Sigmoid colon (tissue), 7 donors: Measurements from ENCODE around the gene GNPAT. TPM values are rescaled to one million over a fixed set of nuclear protein-coding genes. Genes with fewer than 3 reads are reported as not detected.

Experiments
- DNase-seq: peaks from one replicate; pipeline ENCODE4 v3.0.0-alpha.2; 2019
- H3K27ac ChIP-seq, 4 donors: fragments of 200-600 bp; sonication (generic); one replicate each; pipeline ENCODE4 v1.5.1; 2016 to 2019; ENCODE audit warnings: mild to moderate bottlenecking in 1 of 4
- H3K27me3 ChIP-seq, 3 donors: fragments of 200-600 bp; sonication (generic); one replicate each; pipeline ENCODE4 v1.5.1; 2019; ENCODE audit warnings: mild to moderate bottlenecking in 1 of 3
- H3K36me3 ChIP-seq, 4 donors: fragments of 200-600 bp; sonication (generic); one replicate each; pipeline ENCODE4 v1.5.1; 2016 to 2019
- H3K4me1 ChIP-seq, 4 donors: fragments of 200-600 bp; sonication (generic); one replicate each; pipeline ENCODE4 v1.5.1; 2017 to 2019
- H3K4me3 ChIP-seq, 4 donors: fragments of 200-600 bp; sonication (generic); one replicate each; pipeline ENCODE4 v1.5.1; 2017 to 2019; ENCODE audit warnings: mild to moderate bottlenecking in 2 of 4, moderate library complexity in 1 of 4
- H3K9me3 ChIP-seq, 4 donors: fragments of 200-600 bp in 3 of 4; sonication (generic) in 3 of 4; one replicate each; pipeline versions ENCODE4 v1.5.1 to v1.6.1; 2013 to 2019
- CTCF ChIP-seq, 4 experiments: fragments of 450-650 bp in 3 of 4; fragments of 200-600 bp in 1 of 4; IDR thresholded peaks; one replicate each; pipeline ENCODE4 v1.5.1; 2016 to 2019; ENCODE audit warnings: antibody characterized with exemption in 4 of 4, mild to moderate bottlenecking in 3 of 4, moderate library complexity in 2 of 4
- EP300 ChIP-seq, 4 donors: sonication (generic); formaldehyde crosslinking; IDR thresholded peaks; one replicate each; pipeline ENCODE4 v1.6.1; 2017; ENCODE audit warnings: antibody characterized with exemption in 4 of 4
- POLR2A ChIP-seq, 2 donors: fragments of 450-650 bp; IDR thresholded peaks; one replicate each; pipeline ENCODE4 v1.6.1; 2016; ENCODE audit warnings: antibody characterized with exemption in 2 of 2, mild to moderate bottlenecking in 2 of 2, moderate library complexity in 2 of 2
- POLR2AphosphoS5 ChIP-seq, 4 donors: sonication (generic); formaldehyde crosslinking; IDR thresholded peaks; one replicate each; pipeline ENCODE4 v1.6.1; 2017; ENCODE audit warnings: antibody characterized with exemption in 4 of 4
- WGBS, 2 donors: extraction: QIAGEN DNeasy Blood & Tissue Kit; methylation state at CpG; one replicate each; pipeline ENCODE4 v1.1.7; 2013; 5-methylcytosine and 5-hydroxymethylcytosine counted together
- intact Hi-C: fragments of 100-400 bp; cut with DNase I; formaldehyde crosslinking; loops from one replicate; pipeline ENCODE4 v1.15.1; 2023
- polyA plus RNA-seq, 3 donors: library from polyadenylated mRNA; stranded (reverse); fragments of 200-250 nt; gene quantifications; one replicate each; pipeline ENCODE4 v1.2.3, GENCODE V29; 2013
- total RNA-seq, 4 donors: library from RNA; depleted of rRNA; stranded (reverse); fragments of >200 nt; gene quantifications; one replicate each; pipeline ENCODE4 v1.1.0, GENCODE V29; 2016
- donor health status: healthy with polysubstance abuse.
- donor health status: Bipolar disorder and iron deficiency.
- donor health status: healthy.

GNPAT gene
- total and polyA plus RNA-seq, 7 donors = 29.4 to 58.9 (median 45.9) TPM

GRCh38 chr1:231242516-231243198, 1.6 kb downstream of the GNPAT start:
- intact Hi-C loops = loop anchor here (5.0 to 10.0 kb wide), 3 partner anchors 95 to 350 kb away; partner anchors contain the start of genes ARV1, EXOC8, SPRTN and TTC13
- TF ChIP-seq CTCF (IDR thresholded peaks at IDR 0.05) (no peak), POLR2A (IDR thresholded peaks at IDR 0.05) (no peak), POLR2AphosphoS5 (IDR thresholded peaks at IDR 0.05) (no peak)
- no peak overlapping the region for H3K27ac ChIP-seq

GRCh38 chr1:231248778-231249177, 7.8 kb downstream of the GNPAT start:
- H3K27me3 ChIP-seq = no peaks in the 10 kb centered on the region
- TF ChIP-seq POLR2AphosphoS5 (IDR thresholded peaks at IDR 0.05) (no peak), CTCF (IDR thresholded peaks at IDR 0.05) (no peak), POLR2A (IDR thresholded peaks at IDR 0.05) (no peak), EP300 (IDR thresholded peaks at IDR 0.05) (no peak)
- H3K9me3 ChIP-seq = no peaks in the 10 kb centered on the region
- H3K27ac ChIP-seq = no peak overlapping the region
- peaks cover 0 to 11% (median 3%) of the 10 kb centered on the region in 4 donors for H3K4me1 ChIP-seq
- no peak overlapping the region for H3K4me3 ChIP-seq
- DNase-seq = no peak
- WGBS, 2 donors = 100% methylated on average over 1 of the region's 1 CpG
- intact Hi-C loops = loop anchor here (10.0 kb wide), 1 partner anchor 274 kb away; the partner anchor contains the start of genes ARV1 and TTC13
- H3K36me3 ChIP-seq = peaks cover 9 to 28% (median 13%) of the 10 kb centered on the region in 4 donors

More at GRCh38 chr1:231242516-231243198, 1.6 kb downstream of the GNPAT start:
- Histone ChIP-seq H3K9me3 (no peaks in the 10 kb centered on the region), H3K36me3 (peaks cover 0 to 13% (median 2%) of the 10 kb centered on the region in 4 donors), H3K4me1 (peaks cover 0 to 48% (median 32%) of the 10 kb centered on the region in 4 donors), H3K27me3 (no peaks in the 10 kb centered on the region), H3K4me3 (peak overlapping the region in 3 of 4 donors; percentile 2 to 85 (median 82))
- DNase-seq = no peak
- 45 to 56% methylated on average over 5 of the region's 5 CpGs for WGBS, 2 donors

GRCh38 chr1:231252336-231252735, 11.3 kb downstream of the GNPAT start:
- Histone ChIP-seq H3K27ac (no peak overlapping the region), H3K36me3 (peaks cover 9 to 59% (median 23%) of the 10 kb centered on the region in 4 donors), H3K9me3 (no peaks in the 10 kb centered on the region), H3K27me3 (no peaks in the 10 kb centered on the region), H3K4me3 (no peak overlapping the region), H3K4me1 (no peaks in the 10 kb centered on the region)
- TF ChIP-seq CTCF (IDR thresholded peaks at IDR 0.05) (no peak), EP300 (IDR thresholded peaks at IDR 0.05) (no peak), POLR2AphosphoS5 (IDR thresholded peaks at IDR 0.05) (no peak), POLR2A (IDR thresholded peaks at IDR 0.05) (no peak)
- intact Hi-C loops = no loop called here
- WGBS, 2 donors = 82 to 94% methylated on average over 3 of the region's 3 CpGs
- DNase-seq = no peak

GRCh38 chr1:231260351-231260750, 19.3 kb downstream of the GNPAT start:
- H3K36me3 ChIP-seq = peaks cover 5 to 92% (median 28%) of the 10 kb centered on the region in 4 donors
- no peaks in the 10 kb centered on the region for H3K9me3 ChIP-seq
- no peak for DNase-seq
- H3K27me3 ChIP-seq = no peaks in the 10 kb centered on the region
- TF ChIP-seq CTCF (IDR thresholded peaks at IDR 0.05) = no peak
- TF ChIP-seq POLR2AphosphoS5 (IDR thresholded peaks at IDR 0.05) = no peak
- no peak overlapping the region for H3K27ac ChIP-seq
- H3K4me1 ChIP-seq = no peaks in the 10 kb centered on the region
- intact Hi-C loops = no loop called here
- no peak overlapping the region for H3K4me3 ChIP-seq
- 92 to 95% methylated on average over 4 of the region's 4 CpGs for WGBS, 2 donors
